Caco-2 (cell line): ENCODE data around the gene MOB3B. TPM values are rescaled to one million over a fixed set of nuclear protein-coding genes. Genes with fewer than 3 reads are reported as not detected.

ENCODE experiments used
- BruUV-seq: library from RNA; stranded (reverse); fragments of 400-500 nt; replicated peaks from 2 replicates; lab custom pipeline; 2021; lab: Mats Ljungman, UMichigan
- CTCF ChIA-PET: fragments of 300-600 bp; sonication (Branson Sonifier 250); formaldehyde crosslinking; loops from one replicate; lab custom pipeline; 2022; ENCODE audit warnings: antibody characterized with exemption; lab: Charles Lee
- POLR2A ChIA-PET: fragments of 300-600 bp; sonication (Branson Sonifier 250); formaldehyde crosslinking; loops from one replicate; lab custom pipeline; 2022; ENCODE audit warnings: antibody characterized with exemption; lab: Charles Lee
- DNase-seq, 2 experiments: peaks; one replicate each; pipeline versions ENCODE4 v3.0.0 to v3.0.0-alpha.2; 2020 to 2022
- H3K27me3 ChIP-seq: replicated peaks from 2 replicates; pipeline ENCODE4 v1.6.0; 2011; ENCODE audit warnings: low read length; ENCODE audit not compliant: control insufficient read depth, insufficient read depth
- H3K36me3 ChIP-seq: 2 replicates; pipeline ENCODE4 v1.5.1; 2011; ENCODE audit warnings: low read length; ENCODE audit not compliant: control insufficient read depth, insufficient read depth
- H3K4me1 ChIP-seq: fragments of 250-450 bp; sonication (Bioruptor Pico); 2 replicates; pipeline ENCODE4 v1.5.1; 2020; ENCODE audit warnings: mild to moderate bottlenecking
- H3K4me3 ChIP-seq: 2 replicates; pipeline ENCODE4 v1.5.1; 2011; ENCODE audit warnings: low read depth, mild to moderate bottlenecking, control low read depth, low read length
- H3K9me3 ChIP-seq: fragments of 250-450 bp; sonication (Bioruptor Pico); 2 replicates; pipeline ENCODE4 v1.5.1; 2020; ENCODE audit warnings: mild to moderate bottlenecking, moderate library complexity
- H3K27ac Mint-ChIP-seq: one replicate; pipeline ENCODE4 v1.8.0; 2022; ENCODE audit warnings: mixed read lengths; ENCODE audit not compliant: unreplicated experiment
- H3K27me3 Mint-ChIP-seq: one replicate; pipeline ENCODE4 v1.8.0; 2022; ENCODE audit warnings: mixed read lengths; ENCODE audit not compliant: insufficient read depth, unreplicated experiment
- H3K36me3 Mint-ChIP-seq: one replicate; pipeline ENCODE4 v1.8.0; 2022; ENCODE audit warnings: mild to moderate bottlenecking, mixed read lengths; ENCODE audit not compliant: insufficient read depth, unreplicated experiment
- H3K4me1 Mint-ChIP-seq: one replicate; pipeline ENCODE4 v1.8.0; 2022; ENCODE audit warnings: low read depth, mixed read lengths; ENCODE audit not compliant: unreplicated experiment
- H3K4me3 Mint-ChIP-seq: one replicate; pipeline ENCODE4 v1.8.0; 2022; ENCODE audit warnings: mild to moderate bottlenecking, moderate library complexity, mixed read lengths; ENCODE audit not compliant: unreplicated experiment
- H3K9me3 Mint-ChIP-seq: one replicate; pipeline ENCODE4 v1.8.0; 2022; ENCODE audit warnings: mixed read lengths; ENCODE audit not compliant: unreplicated experiment
- intact Hi-C: fragments of 100-400 bp; cut with micrococcal nuclease; formaldehyde crosslinking; loops from one replicate; pipeline ENCODE4 v1.10.0; 2022; ENCODE audit not compliant: unreplicated experiment
- total RNA-seq: library from RNA; stranded (reverse); gene quantifications from 2 replicates; pipeline ENCODE4 v1.2.3, GENCODE V29; 2022
- TF ChIP-seq, protein P1 (sequence below), 2 experiments: fragments of 200-600 bp in 1 of 2; IDR thresholded peaks; 1 replicate in 1 of 2; 2 replicates in 1 of 2; pipeline versions ENCODE4 v1.5.1 to v1.8.0; 2011 to 2022; ENCODE audit warnings: antibody characterized with exemption in 1 of 2, control low read depth in 1 of 2, inconsistent platforms in 1 of 2, low read depth in 1 of 2, low read length in 1 of 2, mild to moderate bottlenecking in 1 of 2, moderate library complexity in 1 of 2; ENCODE audit not compliant: insufficient read depth in 1 of 2, severe bottlenecking in 1 of 2, unreplicated experiment in 1 of 2

Gene MOB3B
- total RNA-seq, 1 experiment from 2014 or later = 5.3 TPM

- Histone ChIP-seq H3K36me3 (no peaks in the 10 kb centered on the region), H3K4me3 (no peak overlapping the region), H3K27me3 (no peaks in the 10 kb centered on the region), H3K4me1 (no peaks in the 10 kb centered on the region), H3K9me3 (no peaks in the 10 kb centered on the region)
- ChIA-PET POLR2A (no interaction called here), CTCF (no interaction called here)
- intact Hi-C loops = no loop called here
- Mint-ChIP-seq H3K27ac (no peak overlapping the region), H3K36me3 (no peaks in the 10 kb centered on the region), H3K4me1 (no peaks in the 10 kb centered on the region), H3K27me3 (no peaks in the 10 kb centered on the region), H3K9me3 (no peaks in the 10 kb centered on the region), H3K4me3 (no peak overlapping the region)
- TF ChIP-seq, protein P1, sequence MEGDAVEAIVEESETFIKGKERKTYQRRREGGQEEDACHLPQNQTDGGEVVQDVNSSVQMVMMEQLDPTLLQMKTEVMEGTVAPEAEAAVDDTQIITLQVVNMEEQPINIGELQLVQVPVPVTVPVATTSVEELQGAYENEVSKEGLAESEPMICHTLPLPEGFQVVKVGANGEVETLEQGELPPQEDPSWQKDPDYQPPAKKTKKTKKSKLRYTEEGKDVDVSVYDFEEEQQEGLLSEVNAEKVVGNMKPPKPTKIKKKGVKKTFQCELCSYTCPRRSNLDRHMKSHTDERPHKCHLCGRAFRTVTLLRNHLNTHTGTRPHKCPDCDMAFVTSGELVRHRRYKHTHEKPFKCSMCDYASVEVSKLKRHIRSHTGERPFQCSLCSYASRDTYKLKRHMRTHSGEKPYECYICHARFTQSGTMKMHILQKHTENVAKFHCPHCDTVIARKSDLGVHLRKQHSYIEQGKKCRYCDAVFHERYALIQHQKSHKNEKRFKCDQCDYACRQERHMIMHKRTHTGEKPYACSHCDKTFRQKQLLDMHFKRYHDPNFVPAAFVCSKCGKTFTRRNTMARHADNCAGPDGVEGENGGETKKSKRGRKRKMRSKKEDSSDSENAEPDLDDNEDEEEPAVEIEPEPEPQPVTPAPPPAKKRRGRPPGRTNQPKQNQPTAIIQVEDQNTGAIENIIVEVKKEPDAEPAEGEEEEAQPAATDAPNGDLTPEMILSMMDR (IDR thresholded peaks at IDR 0.05; ENCODE audit: insufficient read depth in 1 of 2, low read depth in 1 of 2, low read length in 1 of 2, severe bottlenecking in 1 of 2, unreplicated experiment in 1 of 2) = no peak
- no TSS peak for BruUV-seq
- DNase-seq = no peak
These were observed 184.8 kb downstream of the MOB3B start for GRCh38 chr9:27344776-27345175.

- no peaks in the 10 kb centered on the region for H3K36me3 Mint-ChIP-seq
- no peaks in the 10 kb centered on the region for H3K9me3 Mint-ChIP-seq
- no TSS peak for BruUV-seq
- no peak overlapping the region for H3K27ac Mint-ChIP-seq
- H3K27me3 Mint-ChIP-seq = no peaks in the 10 kb centered on the region
- intact Hi-C loops = no loop called here
- H3K9me3 ChIP-seq = no peaks in the 10 kb centered on the region
- H3K4me3 Mint-ChIP-seq = no peak overlapping the region
- H3K4me1 Mint-ChIP-seq = no peaks in the 10 kb centered on the region
- no peaks in the 10 kb centered on the region for H3K27me3 ChIP-seq
- POLR2A ChIA-PET = no interaction called here
- TF ChIP-seq, protein P1 (IDR thresholded peaks at IDR 0.05; ENCODE audit: insufficient read depth in 1 of 2, low read depth in 1 of 2, low read length in 1 of 2, severe bottlenecking in 1 of 2, unreplicated experiment in 1 of 2) = no peak
- H3K4me1 ChIP-seq = no peaks in the 10 kb centered on the region
- DNase-seq = no peak
- CTCF ChIA-PET = no interaction called here
- no peak overlapping the region for H3K4me3 ChIP-seq
- H3K36me3 ChIP-seq = no peaks in the 10 kb centered on the region
These were observed 187.9 kb downstream of the MOB3B start for GRCh38 chr9:27341545-27342294.

- Histone ChIP-seq H3K4me3 (no peak overlapping the region), H3K4me1 (no peaks in the 10 kb centered on the region), H3K9me3 (no peaks in the 10 kb centered on the region), H3K27me3 (no peaks in the 10 kb centered on the region), H3K36me3 (no peaks in the 10 kb centered on the region)
- H3K9me3 Mint-ChIP-seq = no peaks in the 10 kb centered on the region
- H3K4me1 Mint-ChIP-seq = no peaks in the 10 kb centered on the region
- no peaks in the 10 kb centered on the region for H3K27me3 Mint-ChIP-seq
- intact Hi-C loops = no loop called here
- H3K36me3 Mint-ChIP-seq = no peaks in the 10 kb centered on the region
- ChIA-PET CTCF (no interaction called here), POLR2A (no interaction called here)
- H3K4me3 Mint-ChIP-seq = no peak overlapping the region
- no peak overlapping the region for H3K27ac Mint-ChIP-seq
- BruUV-seq = no TSS peak
- TF ChIP-seq, protein P1 (IDR thresholded peaks at IDR 0.05; ENCODE audit: insufficient read depth in 1 of 2, low read depth in 1 of 2, low read length in 1 of 2, severe bottlenecking in 1 of 2, unreplicated experiment in 1 of 2) = no peak
- no peak for DNase-seq
These were observed 188.6 kb downstream of the MOB3B start for GRCh38 chr9:27340961-27341511.
